Omental fat pad (tissue), 4 donors: ENCODE measurements around the gene NME5. TPM values are rescaled to one million over a fixed set of nuclear protein-coding genes. Genes with fewer than 3 reads are reported as not detected.

Source experiments
- ATAC-seq: fragments of 150-250 bp; one replicate; pipeline ENCODE4 v1.9.1; 2016; ENCODE audit warnings: mild to moderate bottlenecking, moderate library complexity; ENCODE audit not compliant: low FRiP score
- DNase-seq: peaks from one replicate; pipeline ENCODE4 v3.0.0-alpha.2; 2019; ENCODE audit warnings: low spot score
- CTCF ChIP-seq, 3 donors: fragments of 450-650 bp; IDR thresholded peaks; one replicate each; pipeline ENCODE4 v1.5.1; 2016 to 2017; ENCODE audit warnings: antibody characterized with exemption in 3 of 3, mild to moderate bottlenecking in 3 of 3, moderate library complexity in 2 of 3
- total RNA-seq, 4 donors: library from RNA; depleted of rRNA; stranded (reverse); fragments of >200 nt; gene quantifications; one replicate each; pipeline ENCODE4 v1.1.0, GENCODE V29; 2016

Gene NME5
- total RNA-seq = 1 to 10 TPM in 1 of 4 donors, under 1 TPM in 2, not detected in 1; 0.36 to 2.3 (median 0.75) TPM

GRCh38 chr5:138138949-138139780, at the start of gene NME5:
NME5 (minus strand) TSS chr5:138139428; CDS start chr5:138138780, 648 bp downstream.
- ATAC-seq (no peak), DNase-seq (no peak)
- TF ChIP-seq CTCF (IDR thresholded peaks at IDR 0.05) = no peak

- no peak for ATAC-seq
- DNase-seq = no peak
- TF ChIP-seq CTCF (IDR thresholded peaks at IDR 0.05) = no peak
Measured at GRCh38 chr5:138188626-138189025, 49.4 kb upstream of the NME5 start.

- no peak for TF ChIP-seq CTCF (IDR thresholded peaks at IDR 0.05)
- ATAC-seq (no peak), DNase-seq (no peak)
Measured at GRCh38 chr5:138186002-138186447, 46.8 kb upstream of the NME5 start.

- ATAC-seq (no peak), DNase-seq (no peak)
- TF ChIP-seq CTCF (IDR thresholded peaks at IDR 0.05) = no peak
Measured at GRCh38 chr5:138182808-138183207, 43.6 kb upstream of the NME5 start.

GRCh38 chr5:138180841-138181240, 41.6 kb upstream of the NME5 start:
- no peak for TF ChIP-seq CTCF (IDR thresholded peaks at IDR 0.05)
- no peak for DNase-seq
- no peak for ATAC-seq

GRCh38 chr5:138180183-138180782, 41.1 kb upstream of the NME5 start:
- TF ChIP-seq CTCF (IDR thresholded peaks at IDR 0.05) = no peak
- no peak for DNase-seq
- no peak for ATAC-seq
